M059J (cell line): ENCODE measurements around the gene OR10R2. TPM values are rescaled to one million over a fixed set of nuclear protein-coding genes. Genes with fewer than 3 reads are reported as not detected.
A peak's percentile ranks its signal among the peaks of the same experiment; 100 is the strongest.

ENCODE experiments used
- DNase-seq: peaks from one replicate; pipeline ENCODE4 v3.0.0-alpha.2; 2012; ENCODE audit warnings: low read depth
- total RNA-seq: library from RNA; depleted of rRNA; stranded (reverse); fragments of >200 nt; shearing (Covaris generic); gene quantifications from 2 replicates; pipeline ENCODE4 v1.2.3, GENCODE V29; 2014; rRNA removed

The OR10R2 gene
- total RNA-seq, 1 experiment from 2014 or later = not detected

DNA sequence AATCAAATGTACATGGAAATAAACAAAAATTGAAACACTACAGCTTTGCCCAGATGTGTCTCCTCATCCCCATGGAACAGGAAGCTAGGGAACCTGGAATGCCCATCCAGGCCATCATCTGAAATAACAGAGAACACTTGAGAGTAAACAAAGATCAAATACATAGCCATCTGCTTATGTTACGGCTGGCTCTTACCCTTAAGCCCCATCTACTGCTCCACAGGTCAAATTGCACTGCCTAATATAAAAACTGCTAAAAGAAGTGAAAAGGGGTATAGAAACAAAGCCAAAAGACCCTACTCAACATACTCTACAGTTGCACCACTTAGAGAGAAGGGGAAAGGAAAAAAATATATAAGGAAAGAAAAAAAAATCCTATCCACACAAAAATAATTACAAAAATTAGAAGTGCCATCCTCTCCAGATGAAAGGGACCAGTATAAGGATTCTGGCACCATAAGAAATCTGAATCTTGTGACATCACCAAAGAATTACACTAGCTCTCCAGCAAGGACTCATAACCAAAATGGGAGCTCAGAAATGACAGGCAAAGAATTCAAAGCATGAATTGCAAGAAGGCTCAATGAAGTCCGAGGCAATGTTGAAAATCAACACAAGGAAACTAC lies 55.3 kb downstream of the OR10R2 start:
- peak; percentile 25 for DNase-seq

Other genes with a start within 250 kb of the OR10R2 start
- gene CD1A, start 217.8 kb upstream of the OR10R2 start, total RNA-seq = not detected in 2 replicates
- gene CD1C, start 182.3 kb upstream of the OR10R2 start, total RNA-seq = not detected in 2 replicates
- not detected in 2 replicates for gene CD1B, start 140.7 kb upstream of the OR10R2 start, total RNA-seq
- not detected in 2 replicates for gene CD1E, start 118.3 kb upstream of the OR10R2 start, total RNA-seq
- not detected in 2 replicates for gene OR10T2, start 72.8 kb upstream of the OR10R2 start, total RNA-seq
- not detected in 2 replicates for gene OR10K2, start 46.0 kb upstream of the OR10R2 start, total RNA-seq
- gene OR10K1, start 10.4 kb upstream of the OR10R2 start, total RNA-seq = not detected in 2 replicates
- not detected in 2 replicates for gene OR6Y1, start 82.2 kb downstream of the OR10R2 start, total RNA-seq
- gene OR6P1, start 98.4 kb downstream of the OR10R2 start, total RNA-seq = not detected in 2 replicates
- not detected in 2 replicates for gene OR10X1, start 107.7 kb downstream of the OR10R2 start, total RNA-seq
- gene OR10Z1, start 133.0 kb downstream of the OR10R2 start, total RNA-seq = not detected in 2 replicates
- gene SPTA1, start 214.5 kb downstream of the OR10R2 start, total RNA-seq = 0.02 and 0.30 TPM in 2 replicates
- gene OR6K2, start 228.4 kb downstream of the OR10R2 start, total RNA-seq = not detected in 2 replicates
- not detected in 2 replicates for gene OR6K3, start 248.5 kb downstream of the OR10R2 start, total RNA-seq